Bone marrow (tissue), 2 donors: Measurements from ENCODE around the gene ADGRA1.

Experiments used
- DNase-seq, 2 donors: peaks; one replicate each; lab custom pipeline; 2025; lab: John Stamatoyannopoulos, UW

The ADGRA1 gene

DNA sequence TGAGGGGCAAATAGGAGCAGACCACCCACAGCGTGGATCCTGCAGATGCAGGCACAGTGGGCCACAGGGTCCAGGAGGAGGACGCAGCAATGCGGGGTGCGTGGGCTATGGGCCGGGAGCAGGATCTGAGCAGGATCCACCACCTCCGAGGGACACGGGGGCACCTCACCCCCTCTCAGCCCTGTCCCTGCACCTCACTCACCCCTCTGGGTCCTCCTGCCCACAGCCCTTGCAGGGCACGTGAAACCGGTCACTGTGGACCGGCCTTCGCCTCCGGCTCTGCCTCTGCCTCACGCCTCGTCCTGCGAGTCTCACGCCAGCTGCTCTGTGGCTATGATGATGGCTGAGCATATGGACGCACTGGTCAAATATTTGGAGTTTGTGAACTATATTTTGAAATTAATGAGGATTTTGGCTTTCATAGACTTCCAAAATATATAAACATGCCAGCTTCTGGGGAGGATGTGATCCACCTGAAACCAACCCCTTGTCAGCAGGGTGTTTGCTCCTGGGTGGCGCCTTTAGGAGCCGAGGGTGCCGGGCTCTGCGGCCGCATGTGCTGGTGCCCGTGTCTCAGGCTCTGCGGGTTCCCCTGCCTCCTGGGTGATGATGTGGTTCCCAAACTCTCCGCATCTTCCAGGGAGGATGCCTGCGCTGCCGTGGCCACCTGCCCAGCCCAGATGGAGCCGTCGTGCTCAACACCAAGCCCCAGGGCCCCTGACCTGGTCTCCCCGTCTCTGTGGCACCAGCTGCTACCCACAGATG lies 11.3 kb upstream of the ADGRA1 start:
- no peak for DNase-seq

DNA sequence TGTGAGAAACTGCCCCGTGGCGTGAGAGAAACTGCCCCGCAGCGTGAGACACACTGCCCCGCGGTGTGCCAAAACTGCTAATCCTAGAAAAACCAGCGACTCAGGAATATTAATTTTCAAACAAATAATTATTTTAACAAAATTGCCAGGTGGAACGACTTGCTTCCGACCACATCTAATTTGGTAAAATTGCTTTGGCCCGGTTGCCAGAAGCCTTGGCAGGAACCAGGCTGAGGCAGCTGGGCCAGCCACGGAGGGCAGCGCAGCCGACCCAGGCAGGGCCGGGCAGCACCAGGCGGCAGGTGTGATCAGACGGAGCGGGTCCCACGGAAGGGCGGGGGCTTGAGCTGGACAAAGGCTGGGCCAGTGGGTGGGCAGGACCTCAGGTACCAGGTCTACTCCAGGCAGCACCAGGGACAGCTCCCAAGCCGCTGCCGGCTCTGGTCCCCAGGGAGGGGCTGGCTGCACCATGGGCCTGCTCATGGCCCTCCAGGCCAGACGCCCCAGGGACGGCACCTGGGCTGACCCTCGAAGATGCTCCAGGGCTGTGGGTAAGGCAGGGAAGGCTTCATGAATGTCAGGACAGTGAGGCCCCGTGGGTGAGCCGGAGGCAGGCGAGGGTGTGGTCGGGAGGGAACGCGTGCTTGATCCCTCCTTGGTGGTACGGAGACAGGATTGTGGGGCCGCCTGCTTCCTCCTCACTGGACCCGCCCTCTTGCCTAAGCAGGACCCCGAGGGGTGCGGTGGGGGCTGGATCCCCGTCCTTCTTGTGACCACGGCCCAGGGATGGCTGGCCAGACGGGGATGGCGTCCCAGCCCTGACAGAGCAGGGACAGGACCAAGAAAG lies 7.7 kb upstream of the ADGRA1 start:
- no peak for DNase-seq

DNA sequence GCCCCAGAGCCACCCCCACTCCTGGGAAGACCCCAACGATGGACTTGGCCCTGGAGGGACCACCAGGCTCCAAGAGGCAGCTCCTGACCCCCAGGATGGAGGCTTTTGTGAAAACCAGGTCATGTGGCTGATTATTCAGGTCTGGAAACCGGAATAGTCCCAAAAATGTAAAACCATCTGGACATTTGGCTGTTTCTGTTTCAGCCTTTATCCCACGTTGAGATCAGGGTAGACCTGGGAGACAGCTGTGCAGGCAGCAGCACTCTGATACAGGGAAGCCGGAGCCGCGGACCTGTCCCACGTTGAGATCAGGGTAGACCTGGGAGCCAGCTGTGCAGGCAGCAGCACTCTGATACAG lies 7.1 kb upstream of the ADGRA1 start:
- no peak for DNase-seq

DNA sequence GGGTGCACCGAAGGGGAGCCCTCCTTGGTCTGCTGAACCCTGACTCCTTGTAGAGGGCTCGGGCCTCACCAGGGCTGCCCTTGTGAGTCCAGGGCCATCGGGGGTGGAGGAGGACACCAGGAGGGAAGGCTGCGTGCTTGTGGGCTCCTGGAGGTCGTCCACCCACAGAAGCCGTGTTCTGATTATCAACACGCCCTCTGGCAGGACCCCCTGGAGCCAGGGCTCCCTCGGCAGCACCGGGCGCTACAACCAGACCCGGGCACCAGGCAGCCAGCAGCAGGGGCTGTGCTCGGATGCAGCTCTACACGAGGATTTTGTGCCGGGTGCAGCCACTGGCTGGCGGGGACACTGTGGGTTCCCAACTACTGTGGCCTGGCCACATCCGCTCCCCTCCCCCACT lies 6.1 kb upstream of the ADGRA1 start:
- no peak for DNase-seq

DNA sequence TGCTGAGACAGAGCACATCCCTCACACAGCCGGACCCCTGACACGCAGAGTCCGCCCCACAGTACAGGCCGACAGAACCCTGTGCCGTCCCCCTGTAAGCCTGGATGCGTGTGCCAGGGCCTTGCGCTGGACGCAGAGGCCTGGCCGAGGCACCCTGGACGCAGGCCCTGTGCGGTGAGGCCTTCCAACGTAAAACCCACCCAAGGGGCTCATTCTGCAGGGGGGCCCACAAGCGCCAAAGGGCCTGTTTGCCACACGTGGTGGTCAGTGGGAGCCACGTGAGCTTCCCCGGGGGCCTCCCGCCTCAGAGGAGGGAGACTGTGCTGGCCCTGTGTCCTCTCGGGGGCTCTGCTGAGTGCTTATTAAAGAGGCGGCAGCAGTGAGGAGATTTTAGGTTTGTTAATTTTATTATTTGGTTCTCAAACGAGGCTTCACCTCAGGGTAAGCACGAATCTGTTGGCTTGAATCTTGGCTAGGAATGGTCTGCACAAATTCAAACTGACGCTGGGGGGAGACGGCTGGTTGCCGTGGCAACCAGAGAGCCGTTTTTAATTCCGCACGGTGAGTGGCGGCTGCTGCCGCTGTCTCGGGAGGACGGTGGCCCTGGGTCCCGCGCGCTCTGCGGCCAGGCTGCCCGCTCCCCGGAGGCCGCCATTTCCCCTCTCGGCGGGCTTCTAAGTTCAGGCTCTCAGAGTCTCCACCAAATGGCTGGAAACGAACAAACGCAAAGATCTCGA lies 4.9 kb upstream of the ADGRA1 start:
- no peak for DNase-seq

DNA sequence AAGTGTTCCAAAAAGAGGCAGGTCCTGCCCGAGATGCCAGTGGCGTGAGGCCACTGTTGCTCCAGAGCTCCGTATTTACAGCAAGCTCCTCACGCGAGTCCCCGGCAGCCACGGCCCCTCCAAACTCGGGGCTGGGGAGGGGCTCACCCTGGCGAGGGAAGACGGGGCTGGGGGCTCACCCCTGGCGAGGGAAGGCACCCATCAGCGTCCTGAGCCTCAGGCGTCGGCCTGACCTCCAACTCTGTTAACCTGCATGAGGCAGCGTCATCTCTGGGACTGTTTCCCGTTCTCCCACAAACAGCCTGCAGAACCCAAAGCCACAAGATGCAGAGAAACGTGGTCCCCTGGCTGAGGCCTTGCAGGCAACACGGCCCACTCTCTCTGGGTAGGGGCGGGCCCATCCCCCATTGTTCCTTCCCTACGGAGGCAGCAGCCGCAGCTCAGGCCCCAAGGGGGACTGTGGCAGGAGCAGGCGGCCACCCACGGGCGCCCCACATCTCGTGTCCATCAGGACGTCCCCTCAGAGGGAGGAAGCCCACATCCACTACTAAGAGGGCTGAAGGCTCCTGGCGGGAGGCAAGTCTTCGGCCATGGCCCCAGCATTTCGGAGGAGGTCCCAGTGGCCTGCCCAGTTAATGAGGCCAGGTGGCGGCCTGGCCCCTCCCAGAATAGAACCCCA lies 4.2 kb upstream of the ADGRA1 start:
- no peak for DNase-seq

DNA sequence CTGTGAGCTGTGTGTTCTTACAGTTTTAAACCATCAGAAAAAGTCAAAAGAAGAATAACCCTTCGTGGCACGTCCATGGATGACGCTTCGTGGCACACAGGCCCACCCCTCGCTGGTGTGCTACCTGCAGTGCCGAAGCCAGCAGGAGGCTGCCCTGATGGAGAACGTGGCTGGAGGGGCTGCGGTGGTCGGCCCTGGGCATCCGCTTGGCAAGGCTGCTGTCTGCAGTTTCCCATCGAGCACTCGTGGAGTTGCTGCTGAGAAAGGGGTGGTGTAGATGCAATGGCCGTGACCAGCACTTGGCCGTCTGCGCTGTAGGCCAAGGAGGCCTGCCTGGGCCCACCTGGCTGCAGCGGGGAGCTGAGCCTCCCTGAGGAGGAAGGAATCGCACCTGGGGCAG lies 3.2 kb upstream of the ADGRA1 start:
- DNase-seq, result no peak

DNA sequence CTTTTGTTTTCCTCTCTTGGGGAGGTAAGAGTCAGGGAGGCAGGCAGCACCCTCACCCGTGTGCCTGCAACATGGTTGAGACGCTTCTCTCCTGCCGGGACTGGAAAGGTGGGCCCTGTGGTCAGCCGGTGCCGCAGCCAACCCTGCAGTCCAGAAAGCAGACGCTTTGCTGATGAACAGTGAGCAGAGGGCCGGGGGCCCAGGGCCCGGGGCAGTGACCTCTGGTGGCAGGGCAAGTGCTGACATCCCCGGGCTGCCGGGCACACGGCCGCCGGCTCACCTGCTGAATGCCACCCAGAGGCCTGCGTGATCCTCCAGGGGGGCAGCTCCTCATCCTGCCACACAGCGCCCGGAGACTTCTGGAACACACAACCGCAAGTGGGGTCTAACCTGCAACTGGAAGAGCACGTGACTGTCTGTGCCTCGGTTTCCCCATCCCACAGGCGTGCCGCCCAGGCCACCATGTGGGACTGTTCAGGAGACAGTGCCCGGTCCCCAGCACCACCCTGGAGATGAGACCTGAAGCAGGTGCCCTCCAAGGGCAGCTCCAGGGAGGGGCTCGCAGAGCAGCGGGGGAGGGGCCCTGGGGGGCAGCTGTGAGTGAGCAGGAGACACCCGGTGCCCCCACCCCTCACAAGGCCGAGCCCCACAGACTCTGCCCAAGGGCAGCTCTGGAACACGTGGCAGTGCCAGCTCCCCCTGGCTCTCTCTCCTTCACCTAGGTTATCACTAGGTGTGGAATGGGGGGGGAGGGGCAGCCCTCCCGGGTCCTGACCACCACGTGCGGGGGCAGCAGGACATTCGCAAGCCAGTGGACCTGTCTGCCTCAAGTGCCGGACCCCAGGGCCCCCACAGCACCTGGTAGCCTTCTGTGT lies 2.2 kb upstream of the ADGRA1 start:
- DNase-seq, result no peak

DNA sequence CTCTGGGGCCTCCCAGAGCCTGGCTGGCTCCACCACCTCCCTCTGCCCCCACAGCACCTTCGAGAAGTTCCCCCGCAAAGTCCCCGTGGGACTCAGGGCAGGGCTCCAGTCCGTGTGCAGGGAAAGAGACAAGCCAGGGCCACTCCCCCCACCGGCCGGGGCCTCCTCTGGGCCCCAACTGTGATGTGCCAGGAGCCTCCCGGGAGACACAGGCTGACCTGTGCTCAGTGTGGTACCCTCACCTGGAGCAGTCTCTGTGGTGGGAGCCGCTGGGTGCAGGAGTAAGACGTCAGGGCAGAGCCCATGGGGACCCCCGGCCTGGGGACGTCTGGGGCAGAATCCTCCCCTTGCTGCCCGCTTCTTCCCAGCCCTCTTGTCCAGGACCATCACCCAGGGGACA lies 1.5 kb upstream of the ADGRA1 start:
- no peak for DNase-seq

DNA sequence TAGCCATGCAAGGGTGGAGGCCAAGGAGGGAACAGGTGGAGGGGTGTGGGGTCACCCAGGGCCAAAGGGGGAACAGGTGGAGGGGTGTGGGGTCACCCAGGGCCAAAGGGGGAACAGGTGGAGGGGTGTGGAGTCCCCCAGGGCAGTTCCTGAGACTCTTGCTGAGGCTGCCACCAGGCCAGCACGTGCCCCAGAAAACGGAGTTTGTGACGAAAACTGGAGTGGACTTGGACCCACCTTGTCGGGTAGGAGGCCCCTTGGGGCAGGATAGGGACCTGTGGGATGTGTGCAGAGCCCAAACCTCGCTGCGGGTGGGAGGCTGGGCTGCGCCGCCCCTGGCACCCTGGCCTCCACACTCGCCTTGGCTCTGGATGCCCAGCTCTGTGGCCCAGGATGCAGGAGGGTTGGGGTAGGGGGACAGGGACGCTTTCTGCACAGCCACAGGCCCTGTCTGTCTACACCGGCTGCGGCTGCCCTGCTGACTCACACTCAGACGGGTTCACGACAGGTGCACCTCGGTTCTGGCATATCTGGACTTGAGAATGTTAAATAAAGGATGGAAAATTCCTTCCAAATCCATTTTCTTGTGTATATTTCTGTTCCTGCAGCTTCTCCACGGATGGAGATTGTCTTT lies 562 bp upstream of the ADGRA1 start:
- no peak for DNase-seq

DNA sequence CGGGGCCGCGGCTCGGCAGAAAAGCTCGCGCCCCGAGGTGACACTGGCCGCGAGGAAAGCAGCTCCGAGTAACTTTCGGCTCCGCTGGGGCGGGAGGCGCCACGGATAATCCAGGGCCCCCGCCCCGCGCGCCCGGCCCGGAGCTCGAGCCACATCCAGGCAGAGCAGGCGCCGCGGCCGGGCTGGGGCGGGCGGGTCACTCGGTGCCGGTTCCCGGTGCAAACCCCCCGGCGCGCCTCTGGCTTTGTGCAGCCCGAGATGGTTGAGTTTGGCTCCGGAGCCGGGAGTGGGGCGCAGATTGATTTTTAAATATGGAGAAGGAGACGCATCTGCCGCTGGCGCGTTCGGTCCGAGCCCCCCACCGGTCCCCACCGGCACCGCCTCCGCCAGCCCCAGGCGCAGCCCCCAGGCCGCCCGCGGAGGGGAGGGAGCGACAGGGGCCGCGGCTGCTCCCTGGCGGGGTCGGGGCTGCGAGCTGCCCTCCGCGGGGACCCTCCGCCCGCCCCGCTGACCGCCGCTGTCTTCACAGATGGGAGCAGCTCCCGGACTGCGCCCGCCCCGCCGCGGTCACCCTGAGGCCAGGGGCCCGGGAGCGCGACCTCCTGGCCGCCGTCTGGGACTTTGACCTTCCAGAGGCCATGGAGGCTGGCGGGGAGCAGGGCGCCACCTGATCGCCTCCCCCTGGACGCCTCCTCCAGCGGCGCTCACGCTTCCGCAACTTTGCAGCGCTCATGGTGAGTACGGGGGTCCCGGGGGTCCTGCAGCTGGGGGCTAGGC lies 643 bp downstream of the ADGRA1 start:
- DNase-seq, result no peak

DNA sequence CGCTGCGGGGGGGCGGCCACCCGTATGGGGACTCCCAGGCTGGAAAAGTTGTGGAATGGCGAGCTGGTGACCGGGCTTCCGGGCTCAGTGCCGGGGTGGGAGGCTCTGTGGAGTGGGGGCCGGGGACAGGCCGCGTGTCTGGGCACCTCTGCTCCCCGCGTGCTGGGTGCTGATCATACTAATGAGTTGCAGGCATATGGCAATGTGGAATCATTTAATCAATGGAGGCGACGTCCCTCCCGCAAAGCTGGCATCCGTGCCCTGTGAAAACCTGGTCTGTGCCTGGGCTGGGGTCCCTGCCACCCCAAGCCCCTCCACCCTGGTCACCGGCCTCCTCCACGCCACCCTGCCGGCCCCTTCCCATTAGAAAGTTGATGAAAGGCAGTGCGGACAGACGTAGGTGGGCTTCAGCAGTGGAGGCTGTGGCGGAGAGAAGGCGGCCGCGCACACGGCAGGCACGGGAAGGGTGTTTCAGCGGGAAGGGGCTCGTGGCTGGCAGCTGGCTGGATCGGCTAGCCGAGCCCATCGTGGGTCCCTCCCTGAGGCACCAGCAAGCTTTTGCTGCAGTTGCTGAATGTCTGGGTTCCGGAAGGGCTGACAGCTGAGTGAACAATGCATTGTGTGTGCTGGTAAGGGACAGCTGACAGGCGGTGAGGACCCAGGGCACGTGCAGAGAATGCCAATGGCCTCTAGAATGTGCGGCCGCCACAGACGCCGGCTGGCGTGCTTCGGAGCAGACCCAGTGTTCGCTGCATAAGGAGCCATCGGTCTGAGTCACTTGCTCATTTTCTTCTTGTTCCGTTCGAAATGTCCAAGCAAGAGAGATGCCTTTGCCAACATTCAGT lies 1.5 kb downstream of the ADGRA1 start:
- DNase-seq, result no peak

DNA sequence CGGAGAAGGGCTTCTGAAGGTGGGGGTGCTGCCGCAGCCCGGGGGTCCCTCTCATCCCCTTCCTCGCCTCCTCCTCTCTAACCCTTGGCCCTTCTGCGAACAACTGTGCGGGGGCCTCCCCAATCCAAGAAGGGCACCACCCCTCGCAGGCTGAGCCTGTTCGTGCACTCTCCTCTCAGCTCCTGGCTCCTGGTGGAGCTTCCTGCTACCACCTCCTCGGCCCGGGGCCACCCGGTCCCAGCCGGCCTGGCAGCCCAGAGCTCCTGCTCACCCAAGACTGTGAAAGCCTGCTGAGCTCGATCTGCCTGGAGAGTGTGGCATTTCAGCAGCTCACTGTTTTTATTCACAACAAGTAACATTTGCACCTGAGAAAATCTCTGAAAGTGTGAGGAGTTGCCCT lies 2.4 kb downstream of the ADGRA1 start:
- DNase-seq, result no peak

DNA sequence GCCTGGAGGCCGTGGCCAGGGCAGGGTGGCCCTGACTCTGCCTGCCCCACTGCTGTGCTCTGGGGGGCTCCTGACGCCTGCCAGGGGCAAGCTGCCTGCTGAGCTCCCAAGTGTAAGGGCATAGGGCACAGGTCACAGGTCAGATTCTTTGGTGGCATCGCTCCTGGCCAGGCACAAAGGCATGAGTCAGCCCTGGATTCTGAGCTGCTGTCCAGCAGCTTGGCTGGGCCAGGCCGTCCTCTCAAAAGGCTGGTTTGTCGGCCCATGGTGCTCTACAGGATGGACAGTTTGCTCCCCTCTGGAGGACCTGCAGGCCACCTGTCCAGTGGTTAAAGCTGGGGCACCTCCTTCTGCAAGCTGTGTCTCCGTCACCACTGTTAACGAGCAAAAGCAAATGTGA lies 2.9 kb downstream of the ADGRA1 start:
- DNase-seq, result no peak

DNA sequence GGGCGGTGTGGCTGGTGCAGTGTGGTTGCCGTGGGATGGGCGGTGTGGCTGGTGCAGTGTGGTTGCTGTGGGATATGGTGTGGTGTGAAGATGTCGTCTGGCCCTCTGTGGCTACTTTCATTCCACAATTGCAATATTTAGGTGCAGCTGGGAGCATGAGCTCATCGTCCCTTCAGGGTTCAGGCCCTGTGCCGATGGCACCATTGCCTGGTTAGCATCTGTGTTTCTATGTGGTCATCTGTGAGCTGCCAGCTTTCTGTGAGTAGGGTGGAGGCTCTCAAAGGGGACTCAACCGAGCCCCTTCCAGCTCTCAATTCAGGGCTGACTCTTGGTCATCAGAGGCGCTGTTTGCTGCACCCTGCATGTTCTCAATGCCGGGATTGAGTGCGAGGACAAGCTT lies 3.6 kb downstream of the ADGRA1 start:
- DNase-seq, result no peak

DNA sequence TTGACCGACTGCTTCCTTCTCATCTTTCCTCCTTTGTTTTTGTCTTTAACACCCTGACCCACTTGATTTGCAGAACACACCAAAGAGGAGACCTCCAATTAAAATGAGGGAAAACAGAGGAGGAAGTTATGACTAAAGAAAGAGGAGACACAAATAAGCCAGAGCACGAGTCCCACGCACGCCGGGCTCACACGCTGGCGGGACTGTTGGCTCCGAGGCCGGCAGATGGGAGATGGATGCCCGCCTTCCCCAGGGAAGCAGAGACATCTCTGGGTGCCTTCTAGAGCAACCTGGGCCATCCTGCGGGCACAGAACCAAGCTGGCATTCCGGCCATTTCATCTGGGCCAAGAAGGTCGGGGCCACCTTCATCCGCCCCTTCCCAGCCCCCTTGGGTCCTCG lies 5.6 kb downstream of the ADGRA1 start:
- DNase-seq, result no peak

DNA sequence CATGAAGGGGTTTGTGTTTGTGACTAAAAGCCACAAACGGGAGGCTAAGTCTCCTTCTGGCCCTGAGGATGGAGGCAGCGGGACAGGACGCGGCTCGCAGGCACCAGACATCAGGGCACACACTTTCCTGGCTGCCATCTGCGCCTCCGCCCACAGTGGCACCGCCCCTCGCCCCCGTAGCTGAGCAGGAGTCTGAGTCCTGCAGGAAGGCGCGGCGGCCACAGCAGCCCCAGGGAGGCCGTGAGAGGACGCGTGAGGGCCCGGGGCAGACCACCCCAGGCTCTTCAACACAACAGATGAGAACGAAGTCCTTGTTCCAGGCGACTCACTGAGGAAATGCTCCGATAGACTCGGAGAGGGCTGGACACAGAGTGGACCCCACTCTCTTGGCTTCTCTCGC lies 6.6 kb downstream of the ADGRA1 start:
- DNase-seq, result no peak

DNA sequence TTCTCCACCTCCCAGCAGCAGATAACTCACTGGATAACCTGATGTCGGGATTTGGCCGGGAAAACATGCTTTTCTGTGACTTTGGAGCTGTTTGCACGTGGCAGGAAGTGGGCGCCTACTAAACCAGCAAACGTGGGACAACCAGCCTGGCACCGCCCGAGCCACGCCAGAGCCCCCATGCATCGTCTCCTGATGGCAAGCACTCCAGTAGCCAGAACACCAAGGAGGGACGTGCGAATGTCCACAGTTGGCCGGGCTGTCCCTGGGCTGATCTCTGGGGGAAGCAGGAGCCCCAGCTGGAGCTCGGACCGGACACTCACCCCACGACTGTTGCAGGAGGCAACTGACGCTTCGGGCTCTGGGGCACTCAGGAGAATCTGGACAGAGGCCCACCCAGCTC lies 7.1 kb downstream of the ADGRA1 start:
- DNase-seq, result no peak

DNA sequence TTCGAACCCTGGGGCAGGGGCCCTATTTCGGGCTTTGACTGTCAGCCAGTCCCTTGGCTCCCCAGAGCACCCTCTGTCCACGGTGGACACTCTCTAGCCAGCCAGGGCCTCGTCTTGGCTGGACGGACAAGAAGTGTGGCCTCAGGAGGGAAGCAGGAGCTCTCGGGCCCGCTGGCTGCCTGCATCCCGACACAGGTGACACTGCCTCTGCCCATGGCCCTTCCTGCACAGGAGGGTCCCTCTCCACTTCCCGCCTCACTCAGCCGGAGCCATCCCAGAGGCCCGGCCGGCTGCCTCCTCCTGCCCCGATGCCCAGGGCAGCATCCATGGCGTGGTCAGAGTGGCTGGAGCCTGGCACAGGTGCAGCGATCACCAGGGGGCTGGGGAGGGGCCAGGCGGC lies 7.9 kb downstream of the ADGRA1 start:
- DNase-seq, result no peak
